Stimulated activated CD4-positive, alpha-beta T cell treated with anti-CD3 and anti-CD28 coated beads, Interleukin-15, amount 100 ng/mL, for 48 hours (primary cell): Measurements from ENCODE around the gene PPP1R15B.
A peak's percentile ranks its signal among the peaks of the same experiment; 100 is the strongest.

Experiments used
- DNase-seq, 2 donors: peaks; one replicate each; pipeline ENCODE4 v3.0.0-alpha.2; 2020; ENCODE audit warnings: low read depth in 2 of 2

The PPP1R15B gene

GRCh38 chr1:204400882-204401510 is 10.6 kb downstream of the PPP1R15B start:
- DNase-seq = no peak

- DNase-seq = peak in 1 of 2 donors; percentile 37
These were observed 13.2 kb downstream of the PPP1R15B start for GRCh38 chr1:204398197-204399125.

GRCh38 chr1:204396015-204396583 is 15.5 kb downstream of the PPP1R15B start:
- DNase-seq = no peak

- no peak for DNase-seq
These were observed 20.0 kb downstream of the PPP1R15B start for GRCh38 chr1:204391629-204392028.

- no peak for DNase-seq
These were observed 20.7 kb downstream of the PPP1R15B start for GRCh38 chr1:204390751-204391466.

GRCh38 chr1:204385727-204386126 is 25.9 kb downstream of the PPP1R15B start:
- DNase-seq = no peak

- no peak for DNase-seq
These were observed 26.8 kb downstream of the PPP1R15B start for GRCh38 chr1:204384636-204385352.

GRCh38 chr1:204383163-204383904 is 28.3 kb downstream of the PPP1R15B start:
- DNase-seq = no peak

- no peak for DNase-seq
These were observed 28.9 kb downstream of the PPP1R15B start for GRCh38 chr1:204382714-204383083.

GRCh38 chr1:204380293-204380831 is 31.3 kb downstream of the PPP1R15B start:
- no peak for DNase-seq

- DNase-seq = no peak
These were observed 33.6 kb downstream of the PPP1R15B start for GRCh38 chr1:204377800-204378668.

- DNase-seq = no peak
These were observed 34.5 kb downstream of the PPP1R15B start for GRCh38 chr1:204376919-204377799.

- DNase-seq = no peak
These were observed 35.2 kb downstream of the PPP1R15B start for GRCh38 chr1:204376465-204376864.

- no peak for DNase-seq
These were observed 37.7 kb downstream of the PPP1R15B start for GRCh38 chr1:204373911-204374310.

- DNase-seq = no peak
These were observed 41.4 kb downstream of the PPP1R15B start for GRCh38 chr1:204370176-204370575.

GRCh38 chr1:204368996-204369726 is 42.5 kb downstream of the PPP1R15B start:
- no peak for DNase-seq

- no peak for DNase-seq
These were observed 43.7 kb downstream of the PPP1R15B start for GRCh38 chr1:204367956-204368355.
